Fibroblast of the aortic adventitia (primary cell): ENCODE results near the gene KCND2. TPM values are rescaled to one million over a fixed set of nuclear protein-coding genes. Genes with fewer than 3 reads are reported as not detected.

Source experiments
- DNase-seq: peaks from one replicate; pipeline ENCODE4 v3.0.0-alpha.2; 2010; ENCODE audit warnings: low read depth
- H3K4me3 ChIP-seq: 2 replicates; pipeline ENCODE4 v1.5.1; 2011; ENCODE audit warnings: low read depth, mild to moderate bottlenecking, control low read depth, low read length, moderate library complexity
- CTCF ChIP-seq: IDR thresholded peaks from 2 replicates; pipeline ENCODE4 v1.5.1; 2011; ENCODE audit warnings: mild to moderate bottlenecking, low read length, control low read depth, inconsistent platforms; ENCODE audit not compliant: insufficient read depth
- total RNA-seq: library from RNA; depleted of rRNA; stranded (reverse); fragments of >200 nt; gene quantifications from 2 replicates; pipeline ENCODE4 v1.2.3, GENCODE V29; 2012; ENCODE audit warnings: low replicate concordance

KCND2 gene
- total RNA-seq, 1 donor = 11.3 TPM

DNA sequence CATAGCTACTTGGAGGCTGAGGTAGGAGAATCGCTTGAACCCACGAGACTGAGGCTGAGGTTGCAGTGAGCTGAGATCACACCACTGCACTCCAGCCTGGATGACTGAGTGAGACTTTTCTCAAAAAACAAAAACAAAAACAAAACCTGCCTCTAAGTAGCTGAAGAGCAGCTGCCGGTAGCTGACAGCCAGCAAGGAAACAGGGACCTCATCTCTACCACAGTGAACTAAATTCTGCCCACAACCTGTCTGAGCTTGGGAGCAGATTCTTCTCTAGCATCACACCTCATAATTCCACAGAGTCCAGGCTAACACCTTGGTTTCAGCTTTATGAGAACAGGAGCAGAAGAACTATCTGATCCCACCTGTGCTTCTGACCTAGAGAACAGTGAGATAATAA lies 246.2 kb downstream of the KCND2 start:
- H3K4me3 ChIP-seq = no peak overlapping the region
- no peak for TF ChIP-seq CTCF
- DNase-seq = no peak

DNA sequence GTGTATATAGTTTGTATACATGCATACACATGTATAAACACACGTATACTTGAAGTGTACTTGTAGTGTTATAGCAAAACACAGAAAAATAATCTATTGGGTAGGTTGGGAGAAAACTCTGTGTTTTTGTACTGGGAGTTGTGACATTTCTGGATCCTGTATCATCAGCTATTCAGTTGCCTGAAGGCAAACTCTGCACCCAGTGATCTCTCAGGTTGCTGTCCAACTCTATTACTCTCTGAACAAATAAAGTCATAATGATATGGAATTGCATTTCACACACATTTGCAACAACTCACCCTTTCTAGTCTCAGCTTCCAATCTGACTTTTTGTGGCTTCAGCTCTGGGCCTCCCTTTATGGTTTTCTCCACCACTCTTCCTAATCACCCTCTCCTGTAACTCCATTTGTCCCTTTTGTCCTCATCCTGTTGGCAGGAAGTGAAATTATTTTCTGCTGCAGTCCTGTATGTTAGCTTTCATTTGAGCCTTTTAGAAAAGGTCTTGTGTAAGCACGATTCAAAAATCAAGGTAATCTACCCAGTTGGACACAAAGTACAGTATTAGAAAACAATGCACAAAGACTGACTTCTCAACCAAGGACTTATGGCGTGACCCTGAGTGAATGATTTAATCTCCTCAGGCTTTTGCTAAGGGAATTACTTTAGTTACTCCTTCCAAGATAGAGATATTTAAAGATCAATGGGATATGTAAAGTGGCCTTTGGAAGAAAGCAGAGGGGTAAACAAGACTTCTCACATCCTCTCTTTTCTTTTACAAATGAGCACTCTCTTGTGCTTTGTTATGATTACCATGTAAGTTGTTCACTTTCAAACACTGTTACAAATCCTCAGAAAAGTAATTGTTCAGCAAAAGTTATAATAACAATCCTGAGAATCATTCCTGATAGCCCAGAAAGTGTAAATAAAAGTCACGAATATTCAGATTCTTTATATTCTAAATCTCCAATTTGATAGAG lies 249.1 kb downstream of the KCND2 start:
- no peak for DNase-seq
- H3K4me3 ChIP-seq = no peak overlapping the region
- TF ChIP-seq CTCF = no peak

DNA sequence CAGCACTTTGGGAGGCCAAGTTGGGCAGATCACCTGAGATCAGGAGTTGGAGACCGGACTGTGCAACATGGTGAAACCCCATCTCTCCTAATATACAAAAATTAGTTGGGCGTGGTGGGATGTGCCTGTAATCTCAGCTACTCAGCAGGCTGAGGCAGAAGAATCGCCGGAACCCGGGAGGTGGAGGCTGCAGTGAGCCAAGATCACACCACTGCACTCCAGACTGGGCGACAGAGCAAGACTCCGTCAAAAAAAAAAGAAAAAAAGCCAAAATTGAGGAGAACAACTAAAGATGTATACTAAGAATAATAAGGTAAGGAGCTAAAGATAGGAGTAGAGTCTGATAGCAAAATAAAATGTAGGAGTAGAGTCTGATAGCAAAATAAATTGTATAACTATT lies 251.0 kb downstream of the KCND2 start:
- H3K4me3 ChIP-seq = no peak overlapping the region
- TF ChIP-seq CTCF = no peak
- no peak for DNase-seq

DNA sequence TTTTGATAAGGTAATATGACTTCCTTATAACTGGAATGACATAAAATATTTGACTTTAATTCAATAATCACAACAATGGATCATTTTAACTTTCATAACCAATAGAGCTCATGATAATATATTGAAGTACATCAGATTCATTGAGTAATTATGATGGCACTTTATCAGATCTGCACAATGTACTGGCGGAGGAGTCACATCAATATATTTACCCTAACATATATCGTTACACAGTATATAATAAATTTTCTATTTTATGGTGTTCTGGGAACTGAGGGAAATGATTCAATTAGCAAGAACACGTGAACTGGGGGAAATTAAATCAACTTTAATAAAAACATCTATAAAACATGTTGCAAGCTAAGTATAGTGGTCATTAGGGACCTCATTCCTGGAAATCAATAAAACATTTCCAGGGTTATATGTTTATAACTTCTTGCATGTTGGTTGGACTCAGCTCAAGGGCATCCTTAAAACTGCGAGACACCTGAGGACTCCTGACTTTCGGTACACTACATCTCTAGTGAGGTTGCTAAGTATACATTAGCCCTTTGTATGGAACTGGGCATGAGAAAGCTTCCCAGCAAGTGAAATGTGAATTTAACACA lies 254.0 kb downstream of the KCND2 start:
- no peak overlapping the region for H3K4me3 ChIP-seq
- no peak for TF ChIP-seq CTCF
- DNase-seq = no peak

DNA sequence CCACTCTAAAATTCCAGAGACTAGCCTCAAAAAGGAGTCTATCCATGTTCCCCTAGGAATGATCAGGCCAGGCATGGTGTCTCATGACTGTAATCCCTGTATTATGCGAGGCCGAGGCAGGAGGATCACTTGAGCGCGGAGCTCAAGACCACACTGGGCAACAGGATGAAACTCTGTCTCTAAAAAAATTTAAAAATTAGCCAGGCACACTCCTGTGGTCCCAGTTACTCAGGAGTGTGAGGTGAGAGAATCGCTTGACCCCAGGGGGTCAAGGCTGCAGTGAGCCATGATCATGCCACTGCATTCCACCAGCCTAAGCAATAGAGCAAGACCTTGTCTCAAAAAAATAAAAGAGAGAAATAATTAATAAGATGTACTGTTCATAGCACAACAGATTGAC lies 256.8 kb downstream of the KCND2 start:
- no peak for DNase-seq
- H3K4me3 ChIP-seq = no peak overlapping the region
- no peak for TF ChIP-seq CTCF

DNA sequence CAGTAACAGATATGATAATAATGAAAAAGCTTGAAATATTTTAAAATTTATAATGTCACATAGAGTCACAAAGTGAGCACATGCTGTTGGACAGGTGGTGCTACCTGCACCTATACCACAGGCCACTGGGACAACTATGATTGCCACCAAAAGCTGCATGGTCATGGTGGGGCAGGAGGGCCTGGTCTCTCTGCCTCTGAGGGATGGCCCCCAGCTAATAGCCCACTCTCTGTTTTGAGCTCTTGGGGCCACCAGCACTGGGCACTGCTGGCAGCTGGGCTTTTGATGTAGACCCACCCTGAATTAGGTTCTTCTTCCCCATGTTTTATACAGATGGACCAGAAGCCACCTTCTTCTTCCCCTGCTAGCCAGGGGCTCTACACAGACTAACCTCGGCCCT lies 265.4 kb downstream of the KCND2 start:
- no peak for TF ChIP-seq CTCF
- DNase-seq = no peak
- H3K4me3 ChIP-seq = no peak overlapping the region
